Middle frontal gyrus (tissue), 1 donor: Measurements from ENCODE around the gene ANKS1B.
"Not testable (repeated sequence)": the region's sequence is repeated elsewhere in the genome, so short reads cannot be mapped to it uniquely, and the experiment has no call there.

Source experiments
- DNase-seq: peaks from one replicate; pipeline ENCODE4 v3.0.0-alpha.2; 2015; ENCODE audit warnings: low spot score; ENCODE audit errors: extremely low spot score

The ANKS1B gene

DNA sequence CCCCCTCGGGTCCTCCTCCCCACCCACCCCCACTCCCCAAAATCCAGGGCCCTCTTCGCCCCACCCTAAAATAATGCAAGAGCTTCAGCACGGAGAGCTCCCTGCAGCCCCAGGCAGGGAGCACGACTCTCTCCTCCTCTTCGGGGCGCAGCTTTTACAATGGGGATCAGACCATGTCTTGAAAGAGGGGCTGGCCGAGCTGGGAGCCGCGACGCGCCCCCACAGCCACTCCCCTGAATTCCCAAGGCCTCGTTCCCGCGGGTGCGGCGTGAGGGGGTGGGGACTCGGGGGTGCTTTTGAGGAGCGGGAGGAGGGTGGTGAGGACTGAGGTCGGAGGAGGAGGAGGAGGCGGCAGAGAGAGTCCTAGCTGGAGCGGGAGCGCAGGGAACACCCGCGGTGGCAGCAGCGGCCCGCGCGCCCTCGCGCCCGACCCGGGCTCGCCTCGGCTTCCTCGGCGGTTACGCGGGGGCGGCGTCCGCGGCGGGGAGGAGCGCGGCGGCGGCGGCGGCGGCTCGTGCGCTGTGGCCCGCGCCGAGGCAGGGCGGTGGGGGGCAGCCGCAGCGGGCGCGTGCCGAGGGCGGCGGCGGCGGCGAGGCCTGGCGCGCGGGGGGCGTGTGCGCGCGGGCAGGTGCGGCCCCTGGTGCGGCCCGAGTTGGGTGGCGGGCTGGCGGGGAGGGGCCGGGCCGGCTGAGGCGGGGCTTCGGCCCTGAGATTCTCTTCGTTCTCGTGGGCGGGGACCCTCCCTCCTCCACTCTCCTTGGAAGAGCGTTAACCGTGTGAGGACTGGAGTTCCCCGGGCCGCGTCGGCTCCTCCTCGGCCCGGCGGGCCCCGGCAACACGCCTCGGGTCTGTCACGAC, at the start of gene ANKS1B:
Gene ANKS1B (minus strand): TSS at position 666 of the 858 bp plus-strand sequence. CDS start 699 bp downstream, outside the sequence.
- DNase-seq, result no peak

DNA sequence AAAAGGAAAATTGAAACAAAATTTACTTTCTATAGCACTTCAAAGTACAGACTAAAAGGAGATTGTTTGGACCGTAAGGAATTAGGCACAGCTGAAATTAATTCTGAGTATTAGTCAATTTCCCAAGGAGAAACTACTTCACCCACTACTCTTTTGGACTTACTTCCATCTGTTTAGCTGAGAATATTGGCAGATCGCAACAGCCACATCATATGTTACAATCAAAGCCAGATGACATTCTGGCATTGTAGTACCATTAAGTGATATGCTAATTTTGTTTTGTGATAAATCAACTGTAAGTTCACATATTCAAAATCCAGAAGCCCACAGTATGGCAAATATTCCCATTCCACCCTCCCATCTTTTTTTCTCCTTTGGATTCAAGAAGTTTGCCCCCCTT, 47.1 kb upstream of the ANKS1B start:
- no peak for DNase-seq

DNA sequence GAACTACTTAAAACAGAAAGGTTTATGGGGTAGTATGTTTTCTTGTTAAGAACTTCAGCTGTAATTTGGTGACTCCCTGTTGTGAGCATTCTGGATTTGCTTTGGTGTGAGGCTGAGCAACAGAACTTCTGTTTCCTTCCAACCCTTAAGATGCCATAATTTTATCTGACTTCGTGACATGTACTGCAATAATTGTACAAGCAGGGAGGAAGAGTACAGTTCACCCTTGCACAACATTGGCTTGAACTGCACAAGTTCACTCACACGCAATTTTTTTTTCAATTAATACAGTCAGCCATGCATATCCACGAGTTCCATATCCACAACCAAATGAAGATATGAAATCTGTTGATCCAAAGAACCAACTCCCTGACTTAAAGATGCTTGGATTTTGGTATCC, 42.9 kb upstream of the ANKS1B start:
- DNase-seq, result no peak

DNA sequence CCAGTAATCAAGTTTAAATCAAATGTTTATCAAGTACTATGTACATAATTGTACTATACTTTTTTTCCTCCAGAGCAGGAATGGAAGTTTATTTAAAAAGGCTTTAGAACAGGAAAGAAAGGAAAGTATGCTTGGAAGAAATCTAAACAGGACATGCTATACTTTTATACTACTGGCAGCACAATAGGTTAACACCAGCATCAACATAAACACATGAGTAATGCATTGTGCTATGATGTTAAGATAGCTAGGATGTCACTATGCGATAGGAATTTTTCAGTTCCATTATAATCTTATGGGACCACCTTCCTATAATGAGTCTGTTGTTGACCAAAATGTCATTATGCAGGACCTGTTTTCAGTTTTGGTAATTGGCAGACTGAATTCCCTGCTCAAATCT, 41.5 kb upstream of the ANKS1B start:
- DNase-seq, result no peak

DNA sequence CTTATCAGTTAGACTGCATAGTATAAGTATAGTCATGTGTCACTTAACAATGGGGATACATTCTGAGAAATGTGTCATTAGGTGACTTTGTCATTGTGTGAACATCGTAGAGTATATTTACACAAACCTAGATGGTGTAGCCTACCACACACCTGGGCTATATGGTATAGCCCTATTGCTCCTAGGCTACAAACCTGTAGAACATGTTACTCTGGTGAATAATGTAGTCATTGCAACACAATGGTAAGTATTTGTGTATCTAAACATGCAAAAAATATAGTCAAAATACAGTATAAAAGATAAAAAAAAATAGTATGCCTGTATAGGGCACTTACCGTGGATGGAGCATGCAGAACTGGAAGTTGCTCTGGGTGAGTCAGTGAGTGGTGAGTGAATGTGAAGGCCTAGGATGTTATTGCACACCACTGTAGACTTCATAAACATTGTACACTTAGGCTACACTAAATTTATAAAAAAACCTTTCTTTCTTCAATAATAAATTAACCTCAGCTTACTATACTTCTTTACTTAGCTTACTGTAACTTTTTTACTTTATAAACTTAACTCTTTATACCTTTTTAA, 40.3 kb upstream of the ANKS1B start:
- no peak for DNase-seq

DNA sequence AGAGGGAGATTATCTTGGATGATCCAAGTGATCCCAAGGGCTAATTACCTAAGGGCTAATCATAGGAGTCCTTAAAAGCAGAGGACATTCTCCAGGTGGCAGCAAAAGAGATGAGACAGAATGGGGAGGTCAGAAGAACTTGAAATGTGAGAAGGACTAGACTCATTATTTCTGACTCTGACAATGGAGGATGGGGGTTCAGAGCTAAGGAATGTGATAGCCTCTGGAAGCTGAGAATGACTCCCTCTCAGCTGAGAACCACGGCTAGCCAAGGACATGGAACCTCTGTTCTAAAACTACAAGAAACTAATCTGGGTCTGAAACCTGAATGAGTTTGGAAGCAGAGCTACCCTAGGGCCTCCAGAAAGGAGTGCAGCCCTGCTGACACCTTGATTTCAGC, 35.6 kb upstream of the ANKS1B start:
- no peak for DNase-seq

DNA sequence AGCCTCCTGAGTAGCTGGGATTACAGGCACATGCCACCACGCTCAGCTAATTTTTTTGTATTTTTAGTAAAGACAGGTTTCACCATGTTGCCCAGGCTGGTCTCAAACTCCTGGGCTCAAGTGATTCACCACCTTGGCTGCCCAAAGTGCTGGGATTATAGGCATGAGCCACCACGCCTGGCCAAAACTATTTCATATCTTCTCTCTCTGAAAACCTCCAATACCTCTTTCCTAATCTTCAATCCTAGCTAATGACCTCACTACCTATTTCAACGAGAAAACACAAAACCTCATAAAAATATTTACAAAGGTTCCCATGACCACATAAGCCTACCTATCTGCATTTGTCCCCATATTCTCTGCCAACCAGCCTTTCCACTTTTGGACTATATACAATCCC, 32.3 kb upstream of the ANKS1B start:
- no peak for DNase-seq

DNA sequence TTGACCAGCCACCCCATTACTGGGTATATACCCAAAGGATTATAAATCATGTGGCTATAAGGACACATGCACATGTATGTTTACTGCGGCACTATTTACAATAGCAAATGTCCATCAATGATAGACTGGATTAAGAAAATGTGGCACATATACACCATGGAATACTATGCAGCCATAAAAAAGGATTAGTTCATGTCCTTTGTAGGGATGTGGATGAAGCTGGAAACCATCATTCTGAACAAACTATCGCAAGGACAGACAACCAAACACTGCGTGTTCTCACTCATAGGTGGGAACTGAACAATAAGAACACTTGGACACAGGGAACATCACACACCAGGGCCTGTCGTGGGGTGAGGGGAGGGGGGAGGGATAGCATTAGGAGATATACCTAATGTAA, 31.6 kb upstream of the ANKS1B start:
- not testable (repeated sequence) for DNase-seq

DNA sequence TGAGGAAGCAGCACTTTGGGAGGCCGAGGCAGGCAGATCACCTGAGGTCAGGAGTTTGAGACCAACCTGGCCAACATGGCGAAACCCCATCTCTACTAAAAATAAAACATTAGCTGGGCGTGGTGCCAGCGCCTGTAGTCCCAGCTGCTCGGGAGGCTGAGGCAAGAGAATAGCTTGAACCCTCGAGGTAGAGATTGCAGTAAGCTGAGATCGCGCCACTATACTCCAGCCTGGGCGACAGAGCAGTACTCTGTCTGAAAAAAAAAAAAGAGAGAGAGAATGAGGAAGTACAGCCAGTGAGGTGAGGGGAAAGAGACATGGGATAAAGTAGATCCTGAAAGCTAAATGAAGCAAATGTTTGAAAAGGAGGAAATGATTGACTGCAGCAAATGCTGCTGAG, 21.1 kb upstream of the ANKS1B start:
- not testable (repeated sequence) for DNase-seq

DNA sequence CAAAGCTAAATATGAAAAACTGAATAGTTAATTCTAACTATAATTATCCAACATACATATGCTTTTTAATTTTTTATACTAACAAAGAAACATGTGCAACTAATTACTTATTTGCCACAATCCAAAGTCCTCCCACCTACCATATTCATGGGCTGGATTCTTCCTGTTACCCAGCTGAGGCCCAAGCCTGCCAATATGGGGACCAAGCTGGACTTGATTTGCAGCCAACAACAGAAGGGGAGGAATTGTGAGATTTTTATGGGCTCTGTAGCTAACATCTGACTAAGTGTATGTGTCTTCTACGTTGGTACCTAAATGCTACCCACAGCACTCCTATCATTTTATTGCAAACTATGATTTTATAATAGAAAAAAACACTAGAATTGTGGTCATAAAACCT, 13.1 kb upstream of the ANKS1B start:
- no peak for DNase-seq

DNA sequence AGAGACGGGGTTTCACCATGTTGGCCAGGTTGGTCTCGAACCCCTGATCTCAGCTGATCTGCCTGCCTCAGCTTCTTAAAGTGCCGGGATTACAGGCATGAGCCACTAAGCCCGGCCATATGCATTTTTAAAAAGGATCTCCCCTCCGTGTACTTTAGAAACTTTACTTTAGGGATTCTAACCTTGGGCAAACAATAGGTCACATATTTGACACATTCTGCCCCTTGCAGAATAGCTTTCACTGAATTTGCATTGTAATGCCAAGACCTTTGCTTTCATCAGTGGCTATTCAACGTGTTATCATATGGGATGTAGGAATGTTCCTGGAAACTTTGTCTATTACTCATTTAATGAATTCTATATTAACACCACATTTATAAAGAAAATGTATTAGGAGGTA, 11.4 kb upstream of the ANKS1B start:
- DNase-seq, result no peak

DNA sequence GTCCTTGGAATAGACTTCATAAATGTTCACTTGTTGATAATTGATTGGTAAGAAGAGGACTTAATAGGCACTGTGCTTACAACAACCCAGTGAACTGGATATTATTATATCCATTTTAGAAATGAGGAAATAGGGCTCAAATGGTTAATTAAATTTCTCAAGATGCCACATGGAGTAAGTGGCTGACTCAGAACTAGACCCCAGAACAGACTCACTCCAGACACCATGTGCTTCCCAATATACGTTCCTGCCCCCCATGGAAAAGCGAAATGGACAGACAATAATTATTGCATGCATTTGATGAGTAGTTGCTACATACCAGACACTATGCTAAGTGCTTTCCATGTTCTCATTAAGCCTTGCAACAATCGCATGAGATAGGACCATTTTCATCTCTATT, 895 bp upstream of the ANKS1B start:
- DNase-seq, result no peak

DNA sequence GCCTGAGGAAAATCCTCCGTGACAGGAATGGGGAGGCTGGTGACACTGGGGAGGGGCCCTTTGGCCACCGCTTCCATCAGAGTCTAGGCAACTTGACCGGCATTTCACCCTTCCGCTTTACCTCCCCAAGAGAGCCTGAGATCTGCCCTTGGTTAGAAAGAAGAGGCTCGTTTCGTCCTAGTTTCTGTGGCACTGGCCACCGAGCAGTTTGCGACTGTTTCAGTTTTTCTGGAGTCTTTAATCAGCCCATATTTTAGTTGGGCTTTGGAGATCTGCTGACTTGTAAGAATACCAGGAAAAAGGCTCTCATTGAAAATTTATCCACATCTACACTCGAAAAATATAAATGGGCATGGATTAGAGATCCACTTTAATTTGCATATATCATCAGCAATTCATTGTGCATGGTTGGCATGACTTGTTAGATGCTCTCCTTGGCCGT, 414 bp upstream of the ANKS1B start:
- DNase-seq, result no peak

DNA sequence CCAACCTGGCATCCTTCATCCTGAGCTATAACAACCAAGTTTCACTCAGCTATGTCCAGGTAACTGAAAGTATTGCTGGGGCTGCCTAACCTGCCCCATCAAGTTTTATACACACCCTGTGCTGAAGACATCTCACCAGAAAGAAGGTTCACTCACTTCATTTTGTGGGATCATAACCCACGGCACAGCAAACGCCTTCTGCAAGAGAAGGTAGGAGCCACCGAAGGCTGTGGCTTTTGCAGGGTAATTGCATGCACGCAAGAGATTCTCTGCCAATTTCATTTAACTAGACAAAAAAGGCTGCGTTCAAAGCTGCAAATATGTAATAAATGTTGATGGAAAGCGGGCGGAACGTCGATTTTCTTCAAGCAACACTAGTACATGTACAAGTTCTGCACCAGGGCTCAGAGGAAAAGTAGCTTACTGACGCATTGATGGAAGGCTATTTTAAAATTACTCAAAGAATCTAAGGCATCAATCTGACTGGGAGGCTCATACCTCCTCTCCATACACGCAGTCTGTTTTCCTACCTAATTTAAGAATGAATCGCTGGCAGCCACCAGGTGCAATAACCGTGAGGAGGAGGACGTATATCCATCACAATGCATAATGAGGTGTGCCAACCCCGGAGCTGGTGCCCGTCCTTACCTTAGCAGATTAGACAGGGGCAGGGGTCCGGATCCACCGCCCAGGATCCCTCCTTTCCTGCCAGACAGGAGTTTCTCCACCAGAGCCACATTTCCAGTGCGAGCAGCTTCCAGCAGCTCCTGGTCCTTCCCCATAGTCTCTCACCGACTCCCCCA, 1.1 kb downstream of the ANKS1B start:
- no peak for DNase-seq

DNA sequence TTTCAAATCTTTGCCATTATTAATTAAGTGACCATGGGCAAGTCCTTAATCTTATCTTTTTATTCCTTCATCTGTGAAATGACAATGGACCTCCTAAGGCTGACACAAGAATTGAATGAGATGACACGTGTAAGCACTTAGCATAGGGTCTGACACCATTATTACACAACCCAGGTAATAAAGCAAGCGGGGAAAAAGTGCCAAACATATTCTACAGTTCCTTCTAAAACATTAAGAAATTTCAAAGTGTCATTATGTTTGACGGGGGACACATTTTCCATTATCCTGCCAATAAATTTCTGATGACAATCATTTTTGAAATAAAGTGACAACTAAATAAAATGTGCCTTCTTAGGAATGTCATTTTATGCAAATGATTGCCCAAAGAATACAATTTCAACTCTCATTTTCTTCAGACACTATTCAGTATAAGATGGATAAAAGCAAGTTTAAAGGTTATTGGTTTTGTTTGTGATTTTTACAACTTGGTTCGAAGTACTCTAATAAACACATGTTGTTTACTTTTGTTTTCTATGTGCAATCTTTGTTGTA, 3.0 kb downstream of the ANKS1B start:
- DNase-seq, result no peak

DNA sequence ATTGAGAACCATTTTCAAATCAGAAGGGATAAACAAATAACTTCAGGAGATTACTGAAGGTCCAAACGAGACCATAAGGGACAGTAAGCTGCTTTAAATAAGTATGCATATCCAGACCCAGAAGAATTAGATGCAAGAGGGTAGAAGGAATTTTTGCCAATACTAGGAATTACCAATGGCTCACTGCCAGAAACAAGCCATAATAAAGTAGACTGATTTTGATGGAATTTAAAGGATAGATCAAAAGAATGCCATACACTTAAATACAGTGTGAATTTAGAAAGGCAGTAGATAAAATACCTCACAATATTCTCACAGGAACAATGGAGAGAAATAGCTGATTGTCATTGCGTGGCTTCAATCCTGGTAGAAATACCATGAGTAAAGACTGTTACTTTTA, 5.3 kb downstream of the ANKS1B start:
- DNase-seq, result no peak

DNA sequence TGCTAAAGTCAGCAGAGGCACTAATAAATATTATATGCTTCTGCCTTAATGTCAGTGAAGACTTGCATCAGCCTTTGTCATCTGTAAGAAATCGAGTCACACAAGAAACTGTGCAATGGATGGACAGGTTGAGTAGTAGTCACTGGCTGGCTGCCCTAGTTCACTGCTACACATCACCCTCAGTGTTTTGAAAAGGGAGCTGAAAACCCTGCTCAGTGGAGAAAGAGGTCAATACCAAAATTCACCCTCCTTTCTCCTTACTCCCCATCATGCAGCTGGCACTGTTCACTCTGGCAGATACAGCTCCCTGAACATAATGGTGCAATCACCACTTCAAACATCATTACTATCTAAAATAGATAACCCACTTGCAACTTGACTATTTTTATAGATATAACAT, 6.6 kb downstream of the ANKS1B start:
- DNase-seq, result no peak

DNA sequence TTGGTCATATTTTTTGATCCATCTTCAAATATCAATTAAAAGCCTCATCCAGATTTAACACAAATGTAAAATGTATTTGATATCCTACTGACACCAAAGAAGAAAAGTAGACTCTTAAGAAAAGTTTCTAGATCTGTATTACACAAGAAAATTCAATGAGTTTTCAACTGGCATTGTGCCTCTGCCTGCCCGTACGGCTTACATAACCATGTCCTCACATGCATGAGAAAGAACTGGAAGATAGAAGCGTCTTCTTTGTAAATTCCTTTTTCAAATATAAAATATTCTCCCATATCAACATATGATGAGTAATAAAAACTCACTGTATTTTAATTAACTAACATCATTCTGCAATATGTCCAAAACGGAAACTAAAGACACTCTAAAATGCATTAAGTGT, 7.2 kb downstream of the ANKS1B start:
- DNase-seq, result no peak

DNA sequence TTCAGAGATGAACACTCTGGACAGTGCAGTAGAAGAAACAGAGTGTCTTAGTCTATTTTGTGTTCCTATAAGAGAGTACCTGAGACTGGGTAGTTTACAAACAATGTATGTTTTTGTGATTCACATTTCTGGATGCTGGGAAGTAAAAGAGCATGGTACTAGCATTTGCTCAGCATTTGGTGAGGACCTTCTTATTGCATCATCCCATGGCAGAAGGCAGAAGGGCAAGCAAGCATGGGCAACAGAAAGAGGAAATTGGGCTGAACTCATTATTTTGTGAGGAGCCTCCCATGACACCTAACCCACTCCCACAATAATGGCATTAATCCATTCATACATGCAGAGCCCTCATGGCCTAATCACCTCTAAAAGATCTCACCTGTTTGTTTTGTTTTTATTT, 8.0 kb downstream of the ANKS1B start:
- no peak for DNase-seq

DNA sequence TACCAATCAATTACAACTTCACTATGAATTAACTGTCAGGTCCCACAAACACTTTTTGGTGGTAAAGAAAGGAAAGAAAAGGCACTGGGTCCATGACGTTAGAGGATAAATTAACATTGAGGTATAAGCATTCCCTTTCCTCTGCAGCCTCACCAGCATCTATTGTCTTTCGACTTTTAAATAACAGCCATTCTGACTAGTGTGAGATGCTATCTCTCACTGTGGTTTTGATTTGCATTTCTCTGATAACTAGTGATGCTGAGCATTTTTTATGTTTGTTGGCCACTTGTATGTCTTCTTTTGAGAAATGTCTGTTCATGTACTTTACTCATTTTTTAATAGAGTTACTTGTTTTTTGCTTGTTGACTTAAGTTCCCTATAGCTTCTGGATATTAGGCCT, 9.4 kb downstream of the ANKS1B start:
- no peak for DNase-seq

DNA sequence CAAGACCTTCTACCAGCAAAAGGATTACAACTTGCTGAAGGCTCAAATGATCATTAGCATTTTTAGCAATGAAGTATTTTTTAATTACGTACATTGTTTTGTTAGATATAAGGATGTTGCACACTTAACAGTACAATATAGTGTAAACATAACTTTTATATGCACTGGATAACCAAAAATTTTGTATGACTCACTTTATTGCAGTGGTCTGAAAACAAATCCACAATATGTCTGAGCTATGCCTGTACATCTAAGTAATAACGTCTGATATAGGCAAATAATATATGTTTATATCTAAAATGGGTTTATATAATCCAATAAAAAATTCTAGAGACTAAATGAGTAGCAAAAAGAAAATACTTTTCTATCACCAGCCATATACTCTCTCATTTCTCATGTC, 10.6 kb downstream of the ANKS1B start:
- no peak for DNase-seq

DNA sequence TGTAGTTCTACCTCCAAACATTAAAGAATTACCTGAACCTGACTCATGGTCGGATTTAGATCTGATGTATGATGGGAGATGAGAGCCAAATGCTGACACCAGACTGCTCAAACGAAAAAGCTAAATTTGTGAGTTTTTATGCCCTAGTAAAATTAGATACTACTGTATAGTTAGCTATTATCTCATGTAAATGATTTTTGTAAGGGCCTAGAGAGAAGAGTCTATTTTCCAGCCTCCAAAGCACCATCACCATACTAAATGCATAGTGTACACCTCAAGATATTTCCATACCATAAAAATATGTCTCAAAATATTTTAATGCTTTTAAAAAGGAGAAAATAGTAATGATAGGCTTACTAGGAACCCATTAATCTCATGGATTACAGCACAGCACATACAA, 18.3 kb downstream of the ANKS1B start:
- DNase-seq, result no peak
